Vagina (tissue), 2 donors: ENCODE measurements around the gene GALR1. TPM values are rescaled to one million over a fixed set of nuclear protein-coding genes. Genes with fewer than 3 reads are reported as not detected.
"Not testable (repeated sequence)": the region's sequence is repeated elsewhere in the genome, so short reads cannot be mapped to it uniquely, and the experiment has no call there.

Experiments used
- DNase-seq, 2 donors: peaks; one replicate each; pipeline ENCODE4 v3.0.0-alpha.2; 2017; ENCODE audit errors: extremely low spot score in 2 of 2
- H3K27ac ChIP-seq: fragments of 200-600 bp; sonication (generic); one replicate; pipeline ENCODE4 v1.5.1; 2019
- H3K27me3 ChIP-seq: fragments of 200-600 bp; sonication (generic); one replicate; pipeline ENCODE4 v1.5.1; 2019
- H3K36me3 ChIP-seq, 2 donors: fragments of 200-600 bp; sonication (generic); one replicate each; pipeline ENCODE4 v1.5.1; 2017 to 2019
- H3K4me1 ChIP-seq: fragments of 200-600 bp; sonication (generic); one replicate; pipeline ENCODE4 v1.5.1; 2019
- H3K4me3 ChIP-seq, 2 donors: fragments of 200-600 bp; sonication (generic); 1 replicate in 1 of 2; 2 replicates in 1 of 2; pipeline ENCODE4 v1.5.1; 2016 to 2019
- H3K9me3 ChIP-seq: fragments of 200-600 bp; sonication (generic); one replicate; pipeline ENCODE4 v1.5.1; 2019
- POLR2A ChIP-seq, 2 donors: fragments of 450-650 bp; IDR thresholded peaks; one replicate each; pipeline ENCODE4 v1.6.1; 2017; ENCODE audit warnings: antibody characterized with exemption in 2 of 2, mild to moderate bottlenecking in 2 of 2, moderate library complexity in 2 of 2
- POLR2AphosphoS5 ChIP-seq, 2 donors: sonication (generic); formaldehyde crosslinking; IDR thresholded peaks; one replicate each; pipeline ENCODE4 v1.9.0; 2017; ENCODE audit warnings: antibody characterized with exemption in 2 of 2, mild to moderate bottlenecking in 2 of 2, low read depth in 1 of 2; ENCODE audit not compliant: insufficient read depth in 1 of 2
- intact Hi-C: fragments of 100-400 bp; cut with DNase I; formaldehyde crosslinking; loops from one replicate; pipeline ENCODE4 v1.15.1; 2023
- total RNA-seq: library from RNA; depleted of rRNA; stranded (reverse); fragments of >200 nt; gene quantifications from one replicate; pipeline ENCODE4 v1.2.3, GENCODE V29; 2016
- TF ChIP-seq, protein P1 (sequence below), 3 experiments: fragments of 450-650 bp in 2 of 3; fragments of 200-600 bp in 1 of 3; sonication (generic) in 1 of 3; IDR thresholded peaks; one replicate each; pipeline ENCODE4 v1.5.1; 2017 to 2019; ENCODE audit warnings: antibody characterized with exemption in 3 of 3, mild to moderate bottlenecking in 2 of 3, moderate library complexity in 2 of 3

GALR1 gene
- total RNA-seq, 1 donor from 2014 or later: 0.98 TPM

DNA sequence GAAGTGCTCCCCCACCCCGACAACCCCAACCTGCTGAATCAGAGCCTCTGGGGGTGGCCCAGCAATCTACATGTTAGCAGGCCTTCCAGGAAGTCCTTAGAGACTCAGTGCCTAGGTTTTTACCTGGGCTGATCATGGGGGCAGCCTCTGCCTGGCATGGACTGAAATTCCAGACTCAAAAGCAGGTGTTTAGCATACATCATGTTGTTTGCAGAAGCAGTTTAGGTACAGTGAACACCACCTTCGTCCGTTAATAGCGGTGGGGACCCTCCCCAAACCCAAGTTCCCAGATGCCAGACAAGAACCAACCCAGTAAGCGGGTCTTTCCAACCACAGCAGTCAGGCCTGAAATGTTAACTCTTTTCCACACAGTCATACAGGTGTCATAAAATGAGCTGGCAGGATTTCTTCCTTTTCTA lies 26.4 kb upstream of the GALR1 start:
- Histone ChIP-seq H3K27me3 (no peaks in the 10 kb centered on the region), H3K36me3 (no peaks in the 10 kb centered on the region), H3K9me3 (no peaks in the 10 kb centered on the region), H3K4me1 (no peaks in the 10 kb centered on the region), H3K27ac (no peak overlapping the region), H3K4me3 (no peak overlapping the region)
- intact Hi-C loops: no loop called here
- TF ChIP-seq POLR2AphosphoS5 (IDR thresholded peaks at IDR 0.05; ENCODE audit: insufficient read depth in 1 of 2, low read depth in 1 of 2) (no peak), POLR2A (IDR thresholded peaks at IDR 0.05) (no peak)
- TF ChIP-seq, protein P1, sequence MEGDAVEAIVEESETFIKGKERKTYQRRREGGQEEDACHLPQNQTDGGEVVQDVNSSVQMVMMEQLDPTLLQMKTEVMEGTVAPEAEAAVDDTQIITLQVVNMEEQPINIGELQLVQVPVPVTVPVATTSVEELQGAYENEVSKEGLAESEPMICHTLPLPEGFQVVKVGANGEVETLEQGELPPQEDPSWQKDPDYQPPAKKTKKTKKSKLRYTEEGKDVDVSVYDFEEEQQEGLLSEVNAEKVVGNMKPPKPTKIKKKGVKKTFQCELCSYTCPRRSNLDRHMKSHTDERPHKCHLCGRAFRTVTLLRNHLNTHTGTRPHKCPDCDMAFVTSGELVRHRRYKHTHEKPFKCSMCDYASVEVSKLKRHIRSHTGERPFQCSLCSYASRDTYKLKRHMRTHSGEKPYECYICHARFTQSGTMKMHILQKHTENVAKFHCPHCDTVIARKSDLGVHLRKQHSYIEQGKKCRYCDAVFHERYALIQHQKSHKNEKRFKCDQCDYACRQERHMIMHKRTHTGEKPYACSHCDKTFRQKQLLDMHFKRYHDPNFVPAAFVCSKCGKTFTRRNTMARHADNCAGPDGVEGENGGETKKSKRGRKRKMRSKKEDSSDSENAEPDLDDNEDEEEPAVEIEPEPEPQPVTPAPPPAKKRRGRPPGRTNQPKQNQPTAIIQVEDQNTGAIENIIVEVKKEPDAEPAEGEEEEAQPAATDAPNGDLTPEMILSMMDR (IDR thresholded peaks at IDR 0.05): no peak
- no peak for DNase-seq

DNA sequence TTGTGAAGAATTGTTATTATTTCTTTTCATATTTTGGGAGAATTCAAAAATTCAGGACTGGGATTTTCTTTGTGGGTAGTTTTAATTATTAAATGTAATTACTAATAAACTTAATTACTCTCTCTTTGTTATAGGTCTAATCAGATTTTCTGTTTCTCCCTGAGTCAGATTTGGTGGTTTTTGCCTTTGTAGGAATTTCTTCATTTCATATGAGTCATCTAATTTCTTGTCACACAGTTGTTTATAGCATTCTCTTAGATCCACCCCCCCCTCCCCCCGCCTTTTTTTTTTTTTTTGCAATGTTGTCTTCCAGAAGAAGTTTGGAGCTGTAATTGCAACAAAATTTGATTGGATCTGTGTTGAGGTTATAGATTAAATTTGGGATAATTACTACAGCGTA lies 26.0 kb upstream of the GALR1 start:
- H3K27me3 ChIP-seq: no peaks in the 10 kb centered on the region
- no peaks in the 10 kb centered on the region for H3K9me3 ChIP-seq
- H3K27ac ChIP-seq: no peak overlapping the region
- no peaks in the 10 kb centered on the region for H3K36me3 ChIP-seq
- H3K4me1 ChIP-seq: no peaks in the 10 kb centered on the region
- no peak overlapping the region for H3K4me3 ChIP-seq
- no peak for DNase-seq
- intact Hi-C loops: no loop called here
- TF ChIP-seq, protein P1 (IDR thresholded peaks at IDR 0.05): no peak
- TF ChIP-seq POLR2A (IDR thresholded peaks at IDR 0.05): no peak

DNA sequence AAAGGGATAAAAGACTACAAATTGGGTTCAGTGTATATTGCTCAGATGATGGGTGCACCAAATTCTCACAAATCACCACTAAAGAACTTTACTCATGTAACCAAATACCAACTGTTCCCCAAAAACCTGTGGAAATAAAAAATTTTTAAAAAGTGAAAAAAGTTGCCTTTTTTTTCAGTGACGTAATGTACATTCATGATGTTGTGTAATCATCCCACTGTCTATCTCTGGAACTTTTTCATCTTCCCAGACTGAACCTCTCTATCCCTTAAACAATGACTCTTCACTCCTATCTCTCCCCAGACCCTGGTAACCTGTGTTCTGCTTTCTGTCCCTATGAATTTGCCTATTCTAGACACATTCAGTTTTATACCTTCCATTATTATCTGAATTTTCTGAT lies 19.0 kb upstream of the GALR1 start:
- no peak overlapping the region for H3K4me3 ChIP-seq
- H3K27ac ChIP-seq: no peak overlapping the region
- no peak for DNase-seq
- no peaks in the 10 kb centered on the region for H3K36me3 ChIP-seq
- H3K27me3 ChIP-seq: no peaks in the 10 kb centered on the region
- intact Hi-C loops: no loop called here
- H3K9me3 ChIP-seq: no peaks in the 10 kb centered on the region
- TF ChIP-seq POLR2AphosphoS5 (IDR thresholded peaks at IDR 0.05; ENCODE audit: insufficient read depth in 1 of 2, low read depth in 1 of 2) (no peak), POLR2A (IDR thresholded peaks at IDR 0.05) (no peak)
- TF ChIP-seq, protein P1 (IDR thresholded peaks at IDR 0.05): no peak
- no peaks in the 10 kb centered on the region for H3K4me1 ChIP-seq

DNA sequence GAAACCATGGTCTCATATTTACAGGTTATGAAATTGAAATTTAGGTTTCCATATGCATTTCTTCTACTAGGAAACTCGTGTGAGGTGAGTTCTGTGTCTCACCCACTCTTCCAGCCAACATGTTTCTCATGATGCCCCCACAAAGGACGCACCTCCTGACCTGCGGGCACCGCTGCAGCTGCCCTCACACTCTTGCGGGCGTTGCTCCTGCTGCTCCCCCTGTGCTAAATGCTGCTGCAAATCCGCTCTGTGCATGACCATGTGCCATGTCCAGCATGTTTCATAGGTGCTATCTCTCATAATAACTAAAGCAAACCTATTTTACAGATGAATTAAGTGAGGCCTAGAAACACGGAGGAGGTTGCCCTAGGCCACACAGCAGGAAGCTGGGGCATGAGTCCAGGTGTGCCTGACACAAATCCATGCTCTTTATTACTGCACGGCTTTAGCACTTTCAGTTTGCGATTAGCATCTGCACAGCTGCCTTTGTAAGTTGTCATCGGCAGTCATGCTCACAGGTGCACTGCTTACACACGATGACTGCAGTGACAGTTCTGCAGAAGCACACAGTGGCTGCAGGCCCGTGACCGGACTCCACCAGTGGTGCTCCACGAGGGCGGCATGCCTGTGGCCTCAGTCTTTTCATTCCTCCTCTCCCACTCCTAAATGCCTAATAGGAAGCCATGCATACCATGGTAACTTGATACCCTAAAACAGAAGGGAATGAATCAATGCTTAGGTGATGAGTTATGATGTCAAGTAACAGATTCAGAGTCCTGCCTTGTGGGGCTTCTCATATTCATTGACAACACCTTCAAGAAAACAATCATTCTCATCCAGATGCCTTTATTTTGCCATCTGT lies 14.9 kb upstream of the GALR1 start:
- no peak overlapping the region for H3K4me3 ChIP-seq
- intact Hi-C loops: no loop called here
- no peaks in the 10 kb centered on the region for H3K4me1 ChIP-seq
- no peaks in the 10 kb centered on the region for H3K27me3 ChIP-seq
- no peaks in the 10 kb centered on the region for H3K36me3 ChIP-seq
- H3K27ac ChIP-seq: no peak overlapping the region
- TF ChIP-seq POLR2A (IDR thresholded peaks at IDR 0.05): no peak
- TF ChIP-seq POLR2AphosphoS5 (IDR thresholded peaks at IDR 0.05; ENCODE audit: insufficient read depth in 1 of 2, low read depth in 1 of 2): no peak
- TF ChIP-seq, protein P1 (IDR thresholded peaks at IDR 0.05): no peak
- no peak for DNase-seq
- peaks cover 11% of the 10 kb centered on the region for H3K9me3 ChIP-seq

DNA sequence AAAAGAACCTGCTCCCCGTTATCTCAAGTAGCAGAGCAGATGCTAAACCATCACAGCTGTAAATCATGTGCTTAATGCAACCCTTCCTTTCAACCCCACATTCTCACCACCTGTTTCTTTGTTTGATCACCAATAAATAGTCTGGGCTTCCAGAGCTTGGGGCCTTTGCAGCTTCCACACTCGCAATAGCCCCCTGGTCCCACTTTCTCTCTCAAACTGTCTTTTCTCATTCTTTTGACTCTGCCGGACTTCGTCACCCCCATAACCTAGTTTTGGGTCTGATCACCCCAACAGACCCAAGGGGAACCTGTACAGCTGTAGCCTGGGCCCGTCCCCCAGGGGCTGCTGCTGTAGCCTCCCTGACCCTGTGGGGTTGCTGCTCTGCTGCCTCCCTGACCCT lies 10.4 kb upstream of the GALR1 start:
- H3K9me3 ChIP-seq: peaks cover 17% of the 10 kb centered on the region
- H3K4me3 ChIP-seq, H3K27ac ChIP-seq, H3K36me3 ChIP-seq, H3K27me3 ChIP-seq, H3K4me1 ChIP-seq, intact Hi-C loops, DNase-seq: not testable (repeated sequence)
